MCF 10A (cell line): ENCODE measurements around the gene MYL6B. TPM values are rescaled to one million over a fixed set of nuclear protein-coding genes. Genes with fewer than 3 reads are reported as not detected.

Source experiments
- BruUV-seq: library from RNA; stranded (reverse); fragments of 400-500 nt; replicated peaks from 2 replicates; lab custom pipeline; 2021; lab: Mats Ljungman, UMichigan
- CTCF ChIA-PET: fragments of 300-600 bp; sonication (Branson Sonifier 250); formaldehyde crosslinking; extraction: SDS; loops from one replicate; lab custom pipeline; 2021; ENCODE audit warnings: antibody characterized with exemption, inconsistent platforms; lab: Yijun Ruan, JAX
- POLR2A ChIA-PET: fragments of 300-600, 350-650 bp; sonication (Branson Sonifier 250); formaldehyde crosslinking; extraction: SDS; loops from one replicate; lab custom pipeline; 2020; ENCODE audit warnings: antibody characterized with exemption, inconsistent platforms; lab: Yijun Ruan, JAX
- DNase-seq: peaks from one replicate; pipeline ENCODE4 v3.0.0-alpha.2; 2018; ENCODE audit not compliant: unreplicated experiment
- H3K27ac Mint-ChIP-seq: one replicate; pipeline ENCODE4 v1.8.0; 2022; ENCODE audit warnings: mild to moderate bottlenecking, low read depth, mixed read lengths; ENCODE audit not compliant: unreplicated experiment
- H3K27me3 Mint-ChIP-seq: one replicate; pipeline ENCODE4 v1.8.0; 2022; ENCODE audit warnings: mixed read lengths; ENCODE audit not compliant: insufficient read depth, unreplicated experiment
- H3K36me3 Mint-ChIP-seq: one replicate; pipeline ENCODE4 v1.8.0; 2022; ENCODE audit warnings: mild to moderate bottlenecking, moderate library complexity, mixed read lengths; ENCODE audit not compliant: insufficient read depth, unreplicated experiment
- H3K4me1 Mint-ChIP-seq: one replicate; pipeline ENCODE4 v1.8.0; 2022; ENCODE audit warnings: mixed read lengths; ENCODE audit not compliant: insufficient read depth, unreplicated experiment
- H3K4me3 Mint-ChIP-seq: one replicate; pipeline ENCODE4 v1.8.0; 2022; ENCODE audit warnings: mild to moderate bottlenecking, moderate library complexity, mixed read lengths; ENCODE audit not compliant: unreplicated experiment
- H3K9me3 Mint-ChIP-seq: one replicate; pipeline ENCODE4 v1.8.0; 2022; ENCODE audit warnings: mixed read lengths; ENCODE audit not compliant: unreplicated experiment
- CTCF ChIP-seq: fragments of 200-600 bp; IDR thresholded peaks from one replicate; pipeline ENCODE4 v1.8.0; 2022; ENCODE audit warnings: antibody characterized with exemption, mild to moderate bottlenecking; ENCODE audit not compliant: unreplicated experiment
- intact Hi-C: fragments of 100-400 bp; cut with micrococcal nuclease; formaldehyde crosslinking; loops from 2 replicates; pipeline ENCODE4 v1.14.1; 2022
- total RNA-seq: library from RNA; stranded (reverse); gene quantifications from 2 replicates; pipeline ENCODE4 v1.2.3, GENCODE V29; 2022

The MYL6B gene
- total RNA-seq, 1 experiment from 2014 or later: 46.0 TPM

GRCh38 chr12:56162468-56163290 is 10.3 kb downstream of the MYL6B start:
- H3K27me3 Mint-ChIP-seq: no peaks in the 10 kb centered on the region
- no peak for TF ChIP-seq CTCF
- ChIA-PET POLR2A (interaction anchor here (0.6 to 7.6 kb wide), 9 partner anchors 9 to 424 kb away, joined by 3 to 146 read pairs (median 6); partner anchors contain the start of genes ESYT1, MYL6B, RPL41 and SMARCC2), CTCF (interaction anchor here (0.6 to 6.1 kb wide), 9 partner anchors 13 to 1478 kb away, joined by 3 to 36 read pairs (median 3); partner anchors contain the start of genes SMARCC2 and ZC3H10)
- intact Hi-C loops: no loop called here
- H3K27ac Mint-ChIP-seq: peak overlapping the region; percentile 29
- peaks cover 99% of the 10 kb centered on the region for H3K36me3 Mint-ChIP-seq
- peaks cover 26% of the 10 kb centered on the region for H3K4me1 Mint-ChIP-seq
- no peak for DNase-seq
- BruUV-seq: TSS peak; percentile 22
- H3K4me3 Mint-ChIP-seq: no peak overlapping the region
- H3K9me3 Mint-ChIP-seq: no peaks in the 10 kb centered on the region

DNA sequence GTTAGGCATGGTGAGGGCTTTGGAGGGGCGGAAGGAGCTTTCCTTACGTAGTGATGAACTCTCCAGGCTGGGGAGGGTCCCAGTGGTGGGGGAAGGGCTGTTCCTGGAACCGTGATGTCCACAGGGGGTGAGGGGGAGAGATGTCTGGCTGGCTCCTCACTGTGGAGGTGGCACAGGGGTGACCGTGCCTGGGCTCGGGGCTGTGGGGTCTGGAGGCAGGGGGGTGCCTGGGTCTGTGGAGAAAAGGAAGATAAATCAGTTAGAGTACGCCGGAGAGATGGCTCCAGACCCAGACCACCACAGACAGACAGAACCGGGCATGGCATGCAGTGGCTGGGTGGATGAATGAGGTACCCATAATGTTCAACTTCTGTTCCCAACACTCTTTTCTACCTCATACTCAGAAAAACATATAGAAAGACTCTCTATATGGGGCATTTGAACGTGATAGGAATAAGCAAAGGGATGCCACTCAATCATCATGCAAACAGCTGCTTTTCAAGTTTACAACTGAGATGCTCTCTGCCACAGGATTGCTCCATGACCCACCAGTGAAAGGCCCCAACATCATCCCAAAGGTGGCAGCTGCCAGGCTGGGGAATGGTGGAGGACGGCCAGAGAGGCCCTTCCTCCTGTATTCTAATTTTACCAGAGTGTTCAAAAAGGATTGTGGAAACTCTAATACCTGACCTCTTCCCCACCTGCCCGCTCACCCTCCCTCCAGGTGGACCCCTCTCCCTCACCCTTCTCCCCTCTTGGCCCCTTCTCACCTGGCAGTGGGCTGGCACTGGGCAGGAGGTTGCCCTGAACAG is 11.4 kb downstream of the MYL6B start:
- TF ChIP-seq CTCF: no peak
- DNase-seq: no peak
- Mint-ChIP-seq H3K27me3 (no peaks in the 10 kb centered on the region), H3K36me3 (peaks cover 98% of the 10 kb centered on the region), H3K4me1 (peaks cover 26% of the 10 kb centered on the region), H3K27ac (no peak overlapping the region), H3K9me3 (no peaks in the 10 kb centered on the region), H3K4me3 (no peak overlapping the region)
- intact Hi-C loops: no loop called here
- ChIA-PET POLR2A (interaction anchor here (0.6 to 7.6 kb wide), 8 partner anchors 8 to 144 kb away, joined by 3 to 146 read pairs (median 11); partner anchors contain the start of genes ESYT1, MYL6B, RPL41 and SMARCC2), CTCF (interaction anchor here (0.6 to 6.1 kb wide), 4 partner anchors 15 to 301 kb away, joined by 3 to 36 read pairs (median 3); partner anchors contain the start of gene SMARCC2)
- BruUV-seq: no TSS peak

DNA sequence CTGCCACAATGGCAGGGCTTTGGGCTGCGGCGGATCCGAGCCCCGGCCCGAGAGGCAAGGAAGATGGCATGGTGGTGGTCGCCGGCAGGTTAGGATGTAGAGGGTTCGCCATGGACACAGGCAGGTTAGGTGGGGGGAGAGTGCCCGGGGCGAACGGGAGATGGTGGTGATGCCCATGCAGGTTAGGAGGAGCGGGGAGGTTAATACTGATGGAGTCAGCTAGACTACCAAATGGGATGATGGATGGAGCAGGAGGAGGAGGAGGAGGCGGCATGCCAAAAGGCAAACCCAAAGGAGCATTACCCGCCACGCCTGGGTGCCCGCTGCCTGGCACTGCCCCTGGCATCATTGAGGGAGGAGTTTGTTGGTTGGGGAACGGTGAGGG is 11.9 kb downstream of the MYL6B start:
- POLR2A ChIA-PET: interaction anchor here (0.6 to 7.6 kb wide), 6 partner anchors 9 to 45 kb away, joined by 3 to 146 read pairs (median 11); partner anchors contain the start of genes ESYT1 and SMARCC2
- Mint-ChIP-seq H3K36me3 (peaks cover 98% of the 10 kb centered on the region), H3K27ac (no peak overlapping the region)

More for the DNA sequence above, 11.9 kb downstream of the MYL6B start:
- TF ChIP-seq CTCF: no peak
- BruUV-seq: no TSS peak
- DNase-seq: no peak
- intact Hi-C loops: no loop called here
- Mint-ChIP-seq H3K27me3 (no peaks in the 10 kb centered on the region), H3K4me3 (no peak overlapping the region), H3K9me3 (no peaks in the 10 kb centered on the region), H3K4me1 (peaks cover 23% of the 10 kb centered on the region)
- CTCF ChIA-PET: interaction anchor here (1.0 to 6.1 kb wide), 2 partner anchors 10 to 24 kb away, joined by 3 to 36 read pairs; partner anchors contain the start of gene SMARCC2
